Skeletal muscle tissue (tissue), 4 donors: Measurements from ENCODE around the gene DSG1. TPM values are rescaled to one million over a fixed set of nuclear protein-coding genes. Genes with fewer than 3 reads are reported as not detected.

Experiments used
- H3K27ac ChIP-seq: one replicate; pipeline ENCODE4 v1.7.0; 2013; ENCODE audit warnings: mild to moderate bottlenecking, low read depth, low read length, inconsistent platforms
- H3K27me3 ChIP-seq, 3 donors: one replicate each; pipeline ENCODE4 v1.7.0; 2013; ENCODE audit warnings: low read length in 3 of 3; ENCODE audit not compliant: control insufficient read depth in 3 of 3, insufficient read depth in 3 of 3
- H3K36me3 ChIP-seq, 3 donors: one replicate each; pipeline ENCODE4 v1.7.0; 2013; ENCODE audit warnings: low read length in 3 of 3; ENCODE audit not compliant: control insufficient read depth in 3 of 3, insufficient read depth in 3 of 3
- H3K4me1 ChIP-seq, 3 donors: one replicate each; pipeline ENCODE4 v1.7.0; 2013; ENCODE audit warnings: low read length in 3 of 3, mild to moderate bottlenecking in 3 of 3; ENCODE audit not compliant: control insufficient read depth in 3 of 3, insufficient read depth in 3 of 3
- H3K4me3 ChIP-seq, 3 donors: one replicate each; pipeline ENCODE4 v1.7.0; 2013; ENCODE audit warnings: low read length in 3 of 3
- H3K9ac ChIP-seq, 3 donors: one replicate each; pipeline ENCODE4 v1.7.0; 2013; ENCODE audit warnings: low read length in 3 of 3, mild to moderate bottlenecking in 3 of 3, moderate library complexity in 2 of 3, low read depth in 1 of 3
- H3K9me3 ChIP-seq, 3 donors: one replicate each; pipeline ENCODE4 v1.7.0; 2013; ENCODE audit warnings: low read length in 3 of 3; ENCODE audit not compliant: control insufficient read depth in 3 of 3
- total RNA-seq: library from RNA; depleted of rRNA; stranded (reverse); fragments of >200 nt; gene quantifications from one replicate; pipeline ENCODE4 v1.2.3, GENCODE V29; 2014
- donor health status: Osteomylitis.

DSG1 gene
- not detected for total RNA-seq

DNA sequence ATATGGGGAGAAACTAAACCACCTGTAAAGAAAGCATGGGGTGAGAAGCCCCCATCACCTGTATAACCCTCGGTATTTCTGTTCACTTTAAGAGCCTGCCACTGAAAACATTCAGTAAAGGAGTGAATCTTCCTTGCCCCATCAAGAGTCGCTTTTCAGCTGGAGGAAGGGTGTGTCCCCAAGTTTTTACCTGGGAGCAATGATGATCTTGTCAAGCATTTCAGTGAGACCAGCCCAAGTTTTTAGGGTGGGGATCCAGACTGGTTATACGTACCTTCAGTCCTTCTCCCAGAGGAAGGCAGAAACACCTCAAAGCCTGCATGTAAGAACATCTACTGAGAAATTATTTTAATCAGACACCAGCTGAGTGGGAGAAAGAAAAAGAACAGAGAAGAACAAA, at the start of gene DSG1:
TSS of gene DSG1 (plus strand) at position 301 of the 400 bp plus-strand sequence. CDS start 141 bp downstream, outside the sequence.
- Histone ChIP-seq H3K36me3 (no peaks in the 10 kb centered on the region), H3K27me3 (no peaks in the 10 kb centered on the region), H3K4me3 (no peak within 1 kb of the TSS), H3K9me3 (no peaks in the 10 kb centered on the region), H3K9ac (no peak within 1 kb of the TSS), H3K4me1 (no peaks in the 10 kb centered on the region), H3K27ac (no peak within 1 kb of the TSS)

DNA sequence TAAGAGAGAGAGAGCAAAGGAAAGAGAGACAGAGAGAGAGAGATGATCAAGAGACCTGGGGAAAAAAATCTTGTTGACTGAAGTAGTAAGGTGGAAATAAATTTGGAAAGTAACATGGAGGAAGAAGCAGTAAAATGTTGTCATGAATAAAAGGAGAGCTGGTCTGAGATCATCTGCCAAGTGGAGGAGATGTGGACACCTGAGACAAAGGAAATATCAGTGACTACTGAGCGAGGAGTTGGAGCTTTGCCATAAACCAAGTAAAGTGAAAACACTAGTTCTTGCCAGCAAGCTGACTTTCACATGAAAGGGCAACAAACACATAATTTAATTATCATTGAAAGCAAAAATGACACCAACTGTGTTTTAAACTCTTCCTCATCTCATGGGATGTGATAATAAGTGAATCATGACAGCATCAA, 49.0 kb upstream of the DSG1 start:
- Histone ChIP-seq H3K36me3 (no peaks in the 10 kb centered on the region), H3K9ac (no peak overlapping the region), H3K4me1 (no peaks in the 10 kb centered on the region), H3K27ac (no peak overlapping the region), H3K4me3 (no peak overlapping the region), H3K9me3 (no peaks in the 10 kb centered on the region), H3K27me3 (no peaks in the 10 kb centered on the region)

DNA sequence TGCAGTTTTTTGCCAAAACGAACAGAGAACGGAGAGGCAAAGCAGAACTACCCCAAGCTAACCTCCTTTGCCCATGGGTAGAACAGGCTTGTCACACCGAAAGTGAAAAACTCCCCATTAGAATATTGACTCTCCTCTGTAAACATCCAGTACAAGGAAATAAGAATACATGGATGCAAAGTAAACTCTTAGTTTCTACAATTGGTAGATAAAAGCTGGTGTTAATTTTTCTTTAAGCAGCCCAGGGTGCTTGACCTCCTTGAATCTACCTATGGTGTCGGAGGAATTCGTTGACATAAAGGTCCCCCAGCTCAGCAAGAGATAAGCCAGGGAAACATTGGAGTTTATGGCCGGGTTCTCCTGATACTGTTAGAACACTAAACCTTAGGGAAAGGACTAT, 48.4 kb upstream of the DSG1 start:
- Histone ChIP-seq H3K36me3 (no peaks in the 10 kb centered on the region), H3K9me3 (no peaks in the 10 kb centered on the region), H3K4me1 (no peaks in the 10 kb centered on the region), H3K27ac (no peak overlapping the region), H3K9ac (no peak overlapping the region), H3K27me3 (no peaks in the 10 kb centered on the region), H3K4me3 (no peak overlapping the region)

- Histone ChIP-seq H3K27me3 (no peaks in the 10 kb centered on the region), H3K27ac (no peak overlapping the region), H3K36me3 (no peaks in the 10 kb centered on the region), H3K4me1 (no peaks in the 10 kb centered on the region), H3K9ac (no peak overlapping the region), H3K9me3 (no peaks in the 10 kb centered on the region), H3K4me3 (no peak overlapping the region)
Observed at GRCh38 chr18:31270578-31270977, 47.4 kb upstream of the DSG1 start.

- no peaks in the 10 kb centered on the region for H3K4me1 ChIP-seq
- no peaks in the 10 kb centered on the region for H3K36me3 ChIP-seq
- H3K9me3 ChIP-seq: no peaks in the 10 kb centered on the region
- no peak overlapping the region for H3K9ac ChIP-seq
- H3K4me3 ChIP-seq: no peak overlapping the region
- H3K27me3 ChIP-seq: no peaks in the 10 kb centered on the region
- H3K27ac ChIP-seq: no peak overlapping the region
Observed at GRCh38 chr18:31273812-31274527, 44.0 kb upstream of the DSG1 start.

- Histone ChIP-seq H3K9me3 (no peaks in the 10 kb centered on the region), H3K27ac (no peak overlapping the region), H3K27me3 (no peaks in the 10 kb centered on the region), H3K4me3 (no peak overlapping the region), H3K36me3 (no peaks in the 10 kb centered on the region), H3K9ac (no peak overlapping the region), H3K4me1 (no peaks in the 10 kb centered on the region)
Observed at GRCh38 chr18:31274931-31275330, 43.0 kb upstream of the DSG1 start.

GRCh38 chr18:31275722-31276463, 42.1 kb upstream of the DSG1 start:
- H3K9me3 ChIP-seq: no peaks in the 10 kb centered on the region
- H3K36me3 ChIP-seq: no peaks in the 10 kb centered on the region
- H3K27ac ChIP-seq: no peak overlapping the region

DNA sequence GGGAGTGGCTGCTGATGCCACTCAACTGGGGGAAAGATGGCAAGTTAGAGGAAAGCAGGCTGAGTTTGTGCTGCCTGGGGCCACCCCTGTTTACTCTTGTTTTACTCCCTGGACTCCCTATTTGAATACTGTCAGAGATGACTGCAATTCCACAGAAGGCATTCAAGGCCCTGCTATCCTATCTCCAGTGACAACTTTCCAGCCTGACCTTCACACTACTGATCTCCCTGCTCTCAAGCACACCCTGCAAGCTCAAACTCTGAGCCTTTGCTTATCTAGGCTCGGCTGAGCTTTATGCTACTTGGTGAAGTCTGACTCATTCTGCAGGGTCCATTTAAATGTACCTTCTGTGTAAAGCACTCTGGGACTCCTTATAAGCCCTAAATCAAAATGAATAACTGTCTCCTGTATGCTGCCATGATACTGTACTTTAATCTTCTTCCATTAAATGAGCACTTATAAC, 39.3 kb upstream of the DSG1 start:
- no peaks in the 10 kb centered on the region for H3K36me3 ChIP-seq
- H3K9ac ChIP-seq: no peak overlapping the region
- no peaks in the 10 kb centered on the region for H3K27me3 ChIP-seq
- H3K4me1 ChIP-seq: no peaks in the 10 kb centered on the region
- H3K9me3 ChIP-seq: no peaks in the 10 kb centered on the region
- H3K4me3 ChIP-seq: no peak overlapping the region
- no peak overlapping the region for H3K27ac ChIP-seq

More at GRCh38 chr18:31275722-31276463, 42.1 kb upstream of the DSG1 start:
- Histone ChIP-seq H3K4me3 (no peak overlapping the region), H3K27me3 (no peaks in the 10 kb centered on the region), H3K4me1 (no peaks in the 10 kb centered on the region), H3K9ac (no peak overlapping the region)

GRCh38 chr18:31280502-31280901, 37.5 kb upstream of the DSG1 start:
- Histone ChIP-seq H3K9me3 (no peaks in the 10 kb centered on the region), H3K27ac (no peak overlapping the region), H3K36me3 (no peaks in the 10 kb centered on the region), H3K27me3 (no peaks in the 10 kb centered on the region), H3K4me1 (no peaks in the 10 kb centered on the region), H3K9ac (no peak overlapping the region), H3K4me3 (no peak overlapping the region)

DNA sequence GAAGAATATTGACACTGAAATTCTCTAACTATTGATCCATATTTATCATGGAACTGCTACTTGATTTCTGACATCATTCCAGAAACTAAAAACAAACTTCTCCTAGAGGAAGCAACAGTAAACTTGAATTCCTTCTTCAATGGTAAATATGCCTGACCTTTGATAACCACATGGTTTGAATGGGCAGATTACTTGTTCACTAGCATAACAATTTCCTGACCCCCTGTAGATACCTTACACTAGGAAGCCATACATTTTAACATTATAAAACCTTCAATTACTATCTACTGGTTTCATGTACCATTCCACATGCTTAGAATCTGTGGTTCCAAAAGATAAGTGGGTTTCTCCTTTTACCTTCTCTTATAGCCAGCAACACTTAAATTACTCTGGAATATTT, 36.5 kb upstream of the DSG1 start:
- no peak overlapping the region for H3K27ac ChIP-seq
- no peaks in the 10 kb centered on the region for H3K4me1 ChIP-seq
- H3K27me3 ChIP-seq: no peaks in the 10 kb centered on the region
- no peaks in the 10 kb centered on the region for H3K36me3 ChIP-seq
- no peak overlapping the region for H3K9ac ChIP-seq
- no peaks in the 10 kb centered on the region for H3K9me3 ChIP-seq
- no peak overlapping the region for H3K4me3 ChIP-seq
